Subcutaneous adipose tissue (tissue), 4 donors: ENCODE data around the gene DOCK4. TPM values are rescaled to one million over a fixed set of nuclear protein-coding genes. Genes with fewer than 3 reads are reported as not detected.

Source experiments
- CTCF ChIP-seq: fragments of 450-650 bp; IDR thresholded peaks from one replicate; pipeline ENCODE4 v1.5.1; 2016; ENCODE audit warnings: low read depth, mild to moderate bottlenecking, control low read depth, antibody characterized with exemption, moderate library complexity
- total RNA-seq, 4 donors: library from RNA; depleted of rRNA; stranded (reverse); fragments of >200 nt; gene quantifications; one replicate each; pipeline ENCODE4 v1.1.0, GENCODE V29; 2016

DOCK4 gene
- total RNA-seq, 4 donors from 2014 or later = 44.3 to 59.3 (median 52.5) TPM

GRCh38 chr7:111752022-111752582 is 454.1 kb downstream of the DOCK4 start:
- TF ChIP-seq CTCF = no peak

- TF ChIP-seq CTCF = no peak
Measured at GRCh38 chr7:111750878-111751277, 455.3 kb downstream of the DOCK4 start.

- no peak for TF ChIP-seq CTCF
Measured at GRCh38 chr7:111750228-111750627, 456.0 kb downstream of the DOCK4 start.

GRCh38 chr7:111749625-111750024 is 456.6 kb downstream of the DOCK4 start:
- no peak for TF ChIP-seq CTCF

- no peak for TF ChIP-seq CTCF
Measured at GRCh38 chr7:111747718-111748117, 458.5 kb downstream of the DOCK4 start.

- TF ChIP-seq CTCF = no peak
Measured at GRCh38 chr7:111746950-111747349, 459.2 kb downstream of the DOCK4 start.

GRCh38 chr7:111744501-111745155 is 461.6 kb downstream of the DOCK4 start:
- no peak for TF ChIP-seq CTCF
